Suprapubic skin (tissue), 4 donors: ENCODE measurements around the gene CDK5.

Experiments used
- EP300 ChIP-seq: sonication (generic); formaldehyde crosslinking; IDR thresholded peaks from one replicate; pipeline ENCODE4 v1.6.1; 2017; ENCODE audit warnings: antibody characterized with exemption
- POLR2A ChIP-seq, 2 donors: fragments of 450-650 bp; IDR thresholded peaks; one replicate each; pipeline ENCODE4 v1.6.1; 2017; ENCODE audit warnings: antibody characterized with exemption in 2 of 2, mild to moderate bottlenecking in 2 of 2, moderate library complexity in 2 of 2
- POLR2AphosphoS5 ChIP-seq, 3 donors: sonication (generic); formaldehyde crosslinking; IDR thresholded peaks; one replicate each; pipeline ENCODE4 v1.6.1; 2017; ENCODE audit warnings: antibody characterized with exemption in 3 of 3
- TF ChIP-seq, protein P1 (sequence below), 2 donors: fragments of 200-600 bp in 1 of 2; fragments of 450-650 bp in 1 of 2; sonication (generic) in 1 of 2; IDR thresholded peaks; one replicate each; pipeline ENCODE4 v1.5.1; 2016 to 2019; ENCODE audit warnings: antibody characterized with exemption in 2 of 2, mild to moderate bottlenecking in 1 of 2, moderate library complexity in 1 of 2

DNA sequence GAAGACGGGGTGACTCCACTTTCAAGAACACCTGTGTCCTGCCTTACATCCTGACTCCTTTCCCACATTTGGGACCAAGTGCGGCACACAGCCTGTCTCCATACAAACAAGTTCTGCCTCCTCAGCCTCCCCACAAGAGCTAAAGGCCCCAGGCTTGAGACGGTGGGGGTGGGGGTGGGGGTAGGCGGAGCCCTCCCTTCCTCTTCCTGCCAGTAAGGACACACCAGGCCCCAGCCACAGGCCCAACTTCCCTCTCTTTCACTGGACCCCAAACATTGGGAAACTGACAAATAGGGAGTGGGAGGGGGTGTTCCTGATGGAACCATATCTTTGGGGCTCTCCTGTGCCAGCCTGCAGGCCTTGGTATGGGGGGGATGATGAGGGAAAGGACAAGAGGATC is 4.6 kb downstream of the CDK5 start:
- TF ChIP-seq, protein P1, sequence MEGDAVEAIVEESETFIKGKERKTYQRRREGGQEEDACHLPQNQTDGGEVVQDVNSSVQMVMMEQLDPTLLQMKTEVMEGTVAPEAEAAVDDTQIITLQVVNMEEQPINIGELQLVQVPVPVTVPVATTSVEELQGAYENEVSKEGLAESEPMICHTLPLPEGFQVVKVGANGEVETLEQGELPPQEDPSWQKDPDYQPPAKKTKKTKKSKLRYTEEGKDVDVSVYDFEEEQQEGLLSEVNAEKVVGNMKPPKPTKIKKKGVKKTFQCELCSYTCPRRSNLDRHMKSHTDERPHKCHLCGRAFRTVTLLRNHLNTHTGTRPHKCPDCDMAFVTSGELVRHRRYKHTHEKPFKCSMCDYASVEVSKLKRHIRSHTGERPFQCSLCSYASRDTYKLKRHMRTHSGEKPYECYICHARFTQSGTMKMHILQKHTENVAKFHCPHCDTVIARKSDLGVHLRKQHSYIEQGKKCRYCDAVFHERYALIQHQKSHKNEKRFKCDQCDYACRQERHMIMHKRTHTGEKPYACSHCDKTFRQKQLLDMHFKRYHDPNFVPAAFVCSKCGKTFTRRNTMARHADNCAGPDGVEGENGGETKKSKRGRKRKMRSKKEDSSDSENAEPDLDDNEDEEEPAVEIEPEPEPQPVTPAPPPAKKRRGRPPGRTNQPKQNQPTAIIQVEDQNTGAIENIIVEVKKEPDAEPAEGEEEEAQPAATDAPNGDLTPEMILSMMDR (IDR thresholded peaks at IDR 0.05), result no peak
- no peak for TF ChIP-seq POLR2A (IDR thresholded peaks at IDR 0.05)
- no peak for TF ChIP-seq POLR2AphosphoS5 (IDR thresholded peaks at IDR 0.05)
- TF ChIP-seq EP300, result no peak
